Neural cell (in vitro differentiated cells): ENCODE measurements around the gene TNS1. TPM values are rescaled to one million over a fixed set of nuclear protein-coding genes. Genes with fewer than 3 reads are reported as not detected.

ENCODE experiments used
- H2AFZ ChIP-seq: fragments of 200-600, 300-800 bp; sonication (generic), shearing (Covaris generic); 2 replicates; pipeline ENCODE4 v1.6.0; 2014; ENCODE audit warnings: low read depth, mild to moderate bottlenecking, antibody characterized with exemption, low read length, moderate library complexity
- H3F3A ChIP-seq: fragments of 200-600 bp; shearing (Covaris generic); 2 replicates; pipeline ENCODE4 v1.6.1; 2016; ENCODE audit warnings: mild to moderate bottlenecking, moderate library complexity, mixed read lengths, antibody characterized with exemption, low read length; ENCODE audit not compliant: insufficient read depth, poor library complexity, severe bottlenecking
- H3K27ac ChIP-seq: fragments of 200-600, 300-800 bp; sonication (generic), shearing (Covaris generic); 2 replicates; pipeline ENCODE4 v1.5.1; 2014; ENCODE audit warnings: mild to moderate bottlenecking, low read length, moderate library complexity
- H3K27me3 ChIP-seq: fragments of 300-800, 200-600 bp; sonication (generic), shearing (Covaris generic); 2 replicates; pipeline ENCODE4 v1.6.0; 2014; ENCODE audit warnings: mild to moderate bottlenecking, low read depth, low read length, moderate library complexity; ENCODE audit not compliant: insufficient read depth
- H3K36me3 ChIP-seq: fragments of 300-800, 200-600 bp; sonication (generic), shearing (Covaris generic); 2 replicates; pipeline ENCODE4 v1.5.1; 2014; ENCODE audit warnings: mild to moderate bottlenecking, antibody characterized with exemption, low read length, moderate library complexity; ENCODE audit not compliant: insufficient read depth
- H3K4me2 ChIP-seq: fragments of 300-800, 200-600 bp; sonication (generic), shearing (Covaris generic); 2 replicates; pipeline ENCODE4 v1.6.0; 2014; ENCODE audit warnings: mild to moderate bottlenecking, low read length
- H3K4me3 ChIP-seq: fragments of 300-800, 200-600 bp; sonication (generic), shearing (Covaris generic); 2 replicates; pipeline ENCODE4 v1.5.1; 2014; ENCODE audit warnings: mild to moderate bottlenecking, low read length, moderate library complexity
- H3K79me2 ChIP-seq: fragments of 200-600 bp; shearing (Covaris generic); replicated peaks from 2 replicates; pipeline ENCODE4 v1.6.0; 2014; ENCODE audit warnings: mild to moderate bottlenecking, low read length, moderate library complexity; ENCODE audit not compliant: insufficient read depth
- H3K9ac ChIP-seq: fragments of 300-800, 200-600 bp; sonication (generic), shearing (Covaris generic); 2 replicates; pipeline ENCODE4 v1.6.1; 2016; ENCODE audit warnings: mild to moderate bottlenecking, low read length, mixed read lengths
- H3K9me2 ChIP-seq: fragments of 200-600 bp; shearing (Covaris generic); 2 replicates; pipeline ENCODE4 v1.6.1; 2016; ENCODE audit warnings: mild to moderate bottlenecking, low read length, mixed read lengths; ENCODE audit not compliant: insufficient read depth
- H3K9me3 ChIP-seq: fragments of 200-600, 300-800 bp; sonication (generic), shearing (Covaris generic); 2 replicates; pipeline ENCODE4 v1.6.1; 2016; ENCODE audit warnings: mild to moderate bottlenecking, mixed run types, low read length, moderate library complexity, mixed read lengths
- H4K20me1 ChIP-seq: fragments of 200-600 bp; shearing (Covaris generic); 2 replicates; pipeline ENCODE4 v1.6.1; 2016; ENCODE audit warnings: mild to moderate bottlenecking, mixed run types; ENCODE audit not compliant: insufficient read depth
- CTCF ChIP-seq: fragments of 450-650 bp; IDR thresholded peaks from 2 replicates; pipeline ENCODE4 v1.5.1; 2014; ENCODE audit warnings: antibody characterized with exemption, mild to moderate bottlenecking, moderate library complexity; ENCODE audit not compliant: poor library complexity, severe bottlenecking
- EP300 ChIP-seq: fragments of 450-650 bp; conservative IDR thresholded peaks from 2 replicates; pipeline ENCODE4 v1.6.1; 2014; ENCODE audit warnings: antibody characterized with exemption, mild to moderate bottlenecking, moderate library complexity; ENCODE audit not compliant: poor library complexity, severe bottlenecking
- EZH2 ChIP-seq: fragments of 200-600, 300-800 bp; shearing (Covaris generic), sonication (generic); IDR thresholded peaks from 2 replicates; pipeline ENCODE4 v1.6.1; 2014; ENCODE audit warnings: antibody characterized with exemption, low read length, borderline replicate concordance, mild to moderate bottlenecking; ENCODE audit not compliant: insufficient read depth, poor library complexity, severe bottlenecking
- MXI1 ChIP-seq: fragments of 450-650 bp; conservative IDR thresholded peaks from 2 replicates; pipeline ENCODE4 v1.6.1; 2014; ENCODE audit warnings: antibody characterized with exemption, mild to moderate bottlenecking; ENCODE audit not compliant: poor library complexity, severe bottlenecking
- POLR2AphosphoS5 ChIP-seq: IDR thresholded peaks from 2 replicates; pipeline ENCODE4 v1.6.1; 2012
- RAD21 ChIP-seq: fragments of 450-650 bp; conservative IDR thresholded peaks from 2 replicates; pipeline ENCODE4 v1.6.1; 2014; ENCODE audit warnings: antibody characterized with exemption, mild to moderate bottlenecking, moderate library complexity
- SMC3 ChIP-seq: fragments of 450-650 bp; conservative IDR thresholded peaks from 2 replicates; pipeline ENCODE4 v1.6.1; 2014; ENCODE audit warnings: antibody characterized with exemption, mild to moderate bottlenecking, moderate library complexity; ENCODE audit not compliant: poor library complexity
- TAF1 ChIP-seq: IDR thresholded peaks from 2 replicates; pipeline ENCODE4 v1.6.1; 2012; ENCODE audit warnings: low read depth
- polyA plus RNA-seq: library from polyadenylated mRNA; depleted of rRNA; stranded (reverse); fragments of >200 nt; gene quantifications from 2 replicates; pipeline ENCODE4 v1.2.3, GENCODE V29; 2014
- TF ChIP-seq, protein P1 (sequence below): IDR thresholded peaks from 2 replicates; pipeline ENCODE4 v1.6.1; 2012; ENCODE audit warnings: borderline replicate concordance

The TNS1 gene
- polyA plus RNA-seq, 1 donor from 2014 or later = 1.5 TPM

DNA sequence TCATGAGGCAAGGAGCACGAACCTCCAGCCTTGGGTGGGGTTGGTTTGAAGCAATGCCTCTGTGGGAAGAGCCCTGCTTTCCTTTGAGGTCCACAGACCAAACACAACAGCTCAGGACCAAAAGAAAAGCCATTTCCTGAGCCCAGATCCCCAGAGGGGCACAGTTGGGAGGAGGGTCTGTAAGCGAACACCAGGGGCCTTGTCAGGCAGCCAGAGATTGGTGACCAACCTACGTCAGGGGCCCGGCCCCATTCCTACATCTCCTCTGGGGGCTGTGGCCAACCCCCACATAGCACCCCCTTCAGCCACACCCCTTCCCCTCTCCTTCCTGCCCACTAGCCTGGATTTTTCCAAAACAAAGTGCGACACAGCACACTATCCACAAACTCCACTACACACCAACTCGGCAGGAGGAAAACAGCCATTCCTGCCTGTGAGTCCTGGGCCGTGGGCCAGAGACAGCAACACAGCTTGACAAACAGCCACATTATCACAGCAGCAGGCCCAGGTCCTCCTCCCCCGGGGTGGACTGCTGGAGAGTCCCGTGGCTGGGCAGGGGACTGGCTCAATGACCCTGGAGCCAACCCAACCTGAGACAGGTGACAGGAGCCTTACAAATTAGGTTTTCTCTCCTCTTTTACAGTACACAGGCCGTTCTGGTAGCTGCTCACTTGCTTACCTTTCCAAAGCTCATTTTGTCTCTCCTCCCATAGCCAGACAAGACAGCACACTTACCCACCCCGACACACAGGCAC, 98.8 kb downstream of the TNS1 start:
- TF ChIP-seq CTCF (no peak), RAD21 (no peak), EZH2 (no peak), TAF1 (no peak), MXI1 (no peak), EP300 (no peak), SMC3 (no peak), POLR2AphosphoS5 (no peak)
- TF ChIP-seq, protein P1, sequence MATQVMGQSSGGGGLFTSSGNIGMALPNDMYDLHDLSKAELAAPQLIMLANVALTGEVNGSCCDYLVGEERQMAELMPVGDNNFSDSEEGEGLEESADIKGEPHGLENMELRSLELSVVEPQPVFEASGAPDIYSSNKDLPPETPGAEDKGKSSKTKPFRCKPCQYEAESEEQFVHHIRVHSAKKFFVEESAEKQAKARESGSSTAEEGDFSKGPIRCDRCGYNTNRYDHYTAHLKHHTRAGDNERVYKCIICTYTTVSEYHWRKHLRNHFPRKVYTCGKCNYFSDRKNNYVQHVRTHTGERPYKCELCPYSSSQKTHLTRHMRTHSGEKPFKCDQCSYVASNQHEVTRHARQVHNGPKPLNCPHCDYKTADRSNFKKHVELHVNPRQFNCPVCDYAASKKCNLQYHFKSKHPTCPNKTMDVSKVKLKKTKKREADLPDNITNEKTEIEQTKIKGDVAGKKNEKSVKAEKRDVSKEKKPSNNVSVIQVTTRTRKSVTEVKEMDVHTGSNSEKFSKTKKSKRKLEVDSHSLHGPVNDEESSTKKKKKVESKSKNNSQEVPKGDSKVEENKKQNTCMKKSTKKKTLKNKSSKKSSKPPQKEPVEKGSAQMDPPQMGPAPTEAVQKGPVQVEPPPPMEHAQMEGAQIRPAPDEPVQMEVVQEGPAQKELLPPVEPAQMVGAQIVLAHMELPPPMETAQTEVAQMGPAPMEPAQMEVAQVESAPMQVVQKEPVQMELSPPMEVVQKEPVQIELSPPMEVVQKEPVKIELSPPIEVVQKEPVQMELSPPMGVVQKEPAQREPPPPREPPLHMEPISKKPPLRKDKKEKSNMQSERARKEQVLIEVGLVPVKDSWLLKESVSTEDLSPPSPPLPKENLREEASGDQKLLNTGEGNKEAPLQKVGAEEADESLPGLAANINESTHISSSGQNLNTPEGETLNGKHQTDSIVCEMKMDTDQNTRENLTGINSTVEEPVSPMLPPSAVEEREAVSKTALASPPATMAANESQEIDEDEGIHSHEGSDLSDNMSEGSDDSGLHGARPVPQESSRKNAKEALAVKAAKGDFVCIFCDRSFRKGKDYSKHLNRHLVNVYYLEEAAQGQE = no peak
- no peak overlapping the region for H3K27ac ChIP-seq
- no peak overlapping the region for H3K4me2 ChIP-seq

GRCh38 chr2:217903142-217903858, 99.5 kb downstream of the TNS1 start:
- H4K20me1 ChIP-seq = no peaks in the 10 kb centered on the region
- no peaks in the 10 kb centered on the region for H3K79me2 ChIP-seq
- no peak overlapping the region for H3K27ac ChIP-seq
- H3K36me3 ChIP-seq = no peaks in the 10 kb centered on the region
- no peaks in the 10 kb centered on the region for H3F3A ChIP-seq
- TF ChIP-seq MXI1 (no peak), TAF1 (no peak), EP300 (no peak), CTCF (no peak), EZH2 (no peak), RAD21 (no peak), SMC3 (no peak), POLR2AphosphoS5 (no peak)
- TF ChIP-seq, protein P1 = no peak
- no peak overlapping the region for H3K4me2 ChIP-seq
- no peaks in the 10 kb centered on the region for H3K9me2 ChIP-seq
- H3K9me3 ChIP-seq = no peaks in the 10 kb centered on the region
- H3K4me3 ChIP-seq = no peak overlapping the region
- H3K27me3 ChIP-seq = no peaks in the 10 kb centered on the region
- no peak overlapping the region for H2AFZ ChIP-seq
- H3K9ac ChIP-seq = no peak overlapping the region

More for the DNA sequence above, 98.8 kb downstream of the TNS1 start:
- Histone ChIP-seq H3F3A (no peaks in the 10 kb centered on the region), H3K9ac (no peak overlapping the region), H4K20me1 (no peaks in the 10 kb centered on the region), H3K4me3 (no peak overlapping the region), H3K27me3 (no peaks in the 10 kb centered on the region), H3K79me2 (no peaks in the 10 kb centered on the region), H3K36me3 (no peaks in the 10 kb centered on the region), H3K9me2 (no peaks in the 10 kb centered on the region), H2AFZ (no peak overlapping the region), H3K9me3 (no peaks in the 10 kb centered on the region)
